ENCODE measurements around the gene CUL5.
"Not testable (repeated sequence)": the region's sequence is repeated elsewhere in the genome, so short reads cannot be mapped to it uniquely, and the experiment has no call there.

CUL5 gene

DNA sequence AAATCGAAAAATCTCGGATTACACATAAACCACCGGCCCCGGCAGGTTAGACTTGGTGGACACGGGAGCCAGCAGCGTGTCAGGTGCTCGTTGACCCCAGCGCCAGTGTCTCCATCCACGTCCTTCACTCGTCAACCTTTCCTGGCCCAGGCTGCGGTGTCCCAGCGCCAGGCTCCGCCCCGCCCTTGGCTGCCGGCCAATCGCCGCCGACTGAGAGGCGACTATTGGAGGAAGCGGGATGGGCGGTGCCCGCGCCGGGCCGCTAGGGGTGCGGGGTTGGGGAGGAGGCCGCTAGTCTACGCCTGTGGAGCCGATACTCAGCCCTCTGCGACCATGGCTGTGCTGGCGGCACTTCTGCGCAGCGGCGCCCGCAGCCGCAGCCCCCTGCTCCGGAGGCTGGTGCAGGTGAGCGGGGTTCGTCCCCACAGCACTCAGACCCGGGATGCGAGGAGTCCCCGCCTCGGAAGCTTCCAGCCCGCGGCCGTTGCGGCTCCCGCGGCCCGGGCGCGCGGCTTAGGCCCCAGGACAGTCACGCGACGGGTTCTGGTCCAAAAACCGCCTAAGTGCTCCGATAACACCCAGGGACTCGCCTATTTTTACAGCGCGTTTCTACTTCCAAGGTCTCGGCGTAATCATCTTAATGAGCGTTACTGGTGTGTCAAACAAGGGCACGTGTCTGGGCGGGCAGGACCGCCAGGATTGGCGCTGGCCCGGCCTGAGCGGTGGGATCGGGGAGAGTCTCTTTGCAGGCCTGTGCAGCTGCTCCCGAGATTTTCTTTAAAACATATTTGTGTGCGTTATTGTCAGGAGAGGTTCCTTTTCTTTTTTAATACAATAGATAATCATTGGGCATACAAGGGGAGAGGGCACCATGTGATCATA lies 112.8 kb downstream of the CUL5 start, which contains the start of gene ACAT1:
Gene ACAT1, plus strand, starts transcription at position 294 of the 882 bp plus-strand sequence. Its CDS starts 40 bp downstream, at position 334.
- DNase-seq (ENCODE audit: extremely low read depth, low read depth), result peak; percentile 59
- peak within 1 kb of the TSS; percentile 60 for H3K4me3 ChIP-seq (replicated peaks; ENCODE audit: low read depth, low read length)
- TF ChIP-seq, protein P1, sequence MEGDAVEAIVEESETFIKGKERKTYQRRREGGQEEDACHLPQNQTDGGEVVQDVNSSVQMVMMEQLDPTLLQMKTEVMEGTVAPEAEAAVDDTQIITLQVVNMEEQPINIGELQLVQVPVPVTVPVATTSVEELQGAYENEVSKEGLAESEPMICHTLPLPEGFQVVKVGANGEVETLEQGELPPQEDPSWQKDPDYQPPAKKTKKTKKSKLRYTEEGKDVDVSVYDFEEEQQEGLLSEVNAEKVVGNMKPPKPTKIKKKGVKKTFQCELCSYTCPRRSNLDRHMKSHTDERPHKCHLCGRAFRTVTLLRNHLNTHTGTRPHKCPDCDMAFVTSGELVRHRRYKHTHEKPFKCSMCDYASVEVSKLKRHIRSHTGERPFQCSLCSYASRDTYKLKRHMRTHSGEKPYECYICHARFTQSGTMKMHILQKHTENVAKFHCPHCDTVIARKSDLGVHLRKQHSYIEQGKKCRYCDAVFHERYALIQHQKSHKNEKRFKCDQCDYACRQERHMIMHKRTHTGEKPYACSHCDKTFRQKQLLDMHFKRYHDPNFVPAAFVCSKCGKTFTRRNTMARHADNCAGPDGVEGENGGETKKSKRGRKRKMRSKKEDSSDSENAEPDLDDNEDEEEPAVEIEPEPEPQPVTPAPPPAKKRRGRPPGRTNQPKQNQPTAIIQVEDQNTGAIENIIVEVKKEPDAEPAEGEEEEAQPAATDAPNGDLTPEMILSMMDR (IDR thresholded peaks at IDR 0.05; ENCODE audit: low read depth, low read length, missing control alignments), result peak; percentile 7

DNA sequence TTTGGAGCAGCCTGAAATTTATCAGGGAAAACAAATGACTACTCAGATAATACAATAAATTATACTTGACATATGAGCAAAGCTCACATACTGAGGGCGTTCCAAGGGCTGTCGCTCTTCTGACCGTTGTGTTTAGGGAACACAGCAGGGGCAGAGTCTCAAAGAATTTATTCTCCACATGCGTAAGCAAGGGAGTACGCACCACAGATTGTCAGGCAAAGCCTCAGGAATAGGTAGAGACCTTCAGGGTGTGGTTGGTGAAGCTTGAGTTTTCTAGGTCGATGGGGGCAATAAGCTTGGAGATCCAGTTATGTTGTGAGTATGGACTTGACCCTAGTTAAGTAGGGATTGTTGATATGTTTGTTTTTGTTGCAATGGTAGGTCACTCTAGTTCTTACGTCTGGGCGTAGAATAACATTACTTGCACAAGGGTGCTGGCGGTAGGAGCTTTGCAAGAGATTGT lies 113.5 kb downstream of the CUL5 start:
- no peak for DNase-seq (ENCODE audit: extremely low read depth, low read depth)
- peak overlapping the region; percentile 60 for H3K4me3 ChIP-seq (replicated peaks; ENCODE audit: low read depth, low read length)
- TF ChIP-seq, protein P1 (IDR thresholded peaks at IDR 0.05; ENCODE audit: low read depth, low read length, missing control alignments), result no peak

DNA sequence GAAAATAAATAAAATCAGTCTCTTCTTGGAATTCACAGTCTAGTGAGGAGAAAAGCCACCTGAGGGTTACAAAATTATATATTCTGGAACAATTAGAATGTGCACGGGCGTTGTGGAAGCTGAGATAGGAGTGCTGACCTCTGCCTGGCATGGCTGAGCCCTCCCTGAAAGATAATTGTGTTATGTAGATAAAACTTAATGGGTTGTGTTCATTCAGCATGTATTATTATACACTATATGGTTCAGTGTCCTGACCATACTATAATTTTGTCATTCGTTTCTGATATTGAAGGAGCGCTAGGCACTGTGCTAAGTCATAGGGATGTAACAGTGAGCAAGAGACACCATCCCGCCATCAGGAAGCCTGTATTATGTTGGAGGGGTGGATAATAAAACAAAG lies 116.4 kb downstream of the CUL5 start:
- DNase-seq (ENCODE audit: extremely low read depth, low read depth), result no peak
- H3K4me3 ChIP-seq (replicated peaks; ENCODE audit: low read depth, low read length), result no peak overlapping the region
- TF ChIP-seq, protein P1 (IDR thresholded peaks at IDR 0.05; ENCODE audit: low read depth, low read length, missing control alignments), result no peak

DNA sequence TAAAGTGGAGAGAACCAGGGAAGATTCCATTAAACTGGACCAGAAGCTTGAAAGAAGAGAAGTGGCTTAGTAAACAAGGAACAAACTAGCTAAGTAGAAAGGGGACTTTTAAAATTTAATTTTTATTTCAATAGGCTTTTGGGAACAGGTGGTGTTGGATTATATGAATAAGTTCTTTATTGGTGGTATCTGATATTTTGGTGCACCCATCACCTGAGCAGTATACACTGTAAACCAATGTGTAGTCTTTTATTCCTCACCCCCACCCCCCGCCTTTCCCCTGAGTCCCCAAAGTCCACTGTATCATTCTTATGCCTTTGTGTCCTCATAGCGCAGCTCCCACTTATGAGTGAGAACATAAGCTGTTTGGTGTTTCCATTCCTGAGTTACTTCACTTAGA lies 120.1 kb downstream of the CUL5 start:
- no peak for DNase-seq (ENCODE audit: extremely low read depth, low read depth)
- no peak overlapping the region for H3K4me3 ChIP-seq (replicated peaks; ENCODE audit: low read depth, low read length)
- TF ChIP-seq, protein P1 (IDR thresholded peaks at IDR 0.05; ENCODE audit: low read depth, low read length, missing control alignments), result no peak

DNA sequence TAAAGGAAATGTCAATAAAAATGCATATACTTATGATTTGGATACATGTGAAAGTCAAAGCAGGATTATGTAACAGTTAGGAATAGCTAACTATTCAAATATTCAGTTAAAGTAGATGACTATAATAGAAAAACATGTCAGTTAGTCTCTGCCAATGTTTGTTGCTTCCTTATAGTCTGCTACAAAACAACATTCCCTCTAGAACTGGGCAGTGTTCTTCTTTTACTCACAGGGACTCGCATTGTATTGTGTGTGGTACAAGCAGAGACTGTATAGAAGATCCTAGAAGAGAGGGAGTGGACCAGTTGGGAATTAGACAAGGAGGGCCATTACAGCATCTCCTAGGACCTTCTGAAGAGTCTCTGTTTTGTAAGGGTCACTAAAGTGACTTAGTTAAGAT lies 123.3 kb downstream of the CUL5 start:
- H3K4me3 ChIP-seq (replicated peaks; ENCODE audit: low read depth, low read length), result no peak overlapping the region
- TF ChIP-seq, protein P1 (IDR thresholded peaks at IDR 0.05; ENCODE audit: low read depth, low read length, missing control alignments), result no peak
- DNase-seq (ENCODE audit: extremely low read depth, low read depth), result no peak

DNA sequence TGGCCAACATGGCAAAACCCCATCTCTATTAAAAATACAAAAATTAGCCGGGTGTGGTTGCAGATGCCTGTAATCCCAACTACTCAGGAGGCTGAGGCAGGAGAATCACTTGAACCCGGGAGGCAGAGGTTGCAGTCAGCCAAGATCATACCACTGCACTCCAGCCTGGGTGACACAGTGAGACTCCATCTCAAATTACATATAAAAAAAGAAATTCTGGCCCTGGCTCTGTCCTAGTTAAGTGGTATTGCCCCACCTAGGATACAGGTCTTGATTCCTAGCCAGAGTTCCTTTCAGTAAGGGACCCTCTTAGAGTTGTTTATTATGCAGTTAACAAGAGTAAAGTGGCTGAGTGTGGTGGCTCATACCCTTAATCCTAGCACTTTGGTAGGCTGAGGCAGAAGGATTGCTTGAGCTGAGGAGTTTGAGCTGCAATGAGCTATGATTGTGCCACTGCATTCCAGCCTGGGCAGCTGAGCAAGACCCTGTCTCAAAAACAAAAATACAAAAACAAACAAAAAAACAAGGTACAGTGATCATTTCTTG lies 124.4 kb downstream of the CUL5 start:
- DNase-seq (ENCODE audit: extremely low read depth, low read depth); H3K4me3 ChIP-seq (replicated peaks; ENCODE audit: low read depth, low read length): not testable (repeated sequence)

DNA sequence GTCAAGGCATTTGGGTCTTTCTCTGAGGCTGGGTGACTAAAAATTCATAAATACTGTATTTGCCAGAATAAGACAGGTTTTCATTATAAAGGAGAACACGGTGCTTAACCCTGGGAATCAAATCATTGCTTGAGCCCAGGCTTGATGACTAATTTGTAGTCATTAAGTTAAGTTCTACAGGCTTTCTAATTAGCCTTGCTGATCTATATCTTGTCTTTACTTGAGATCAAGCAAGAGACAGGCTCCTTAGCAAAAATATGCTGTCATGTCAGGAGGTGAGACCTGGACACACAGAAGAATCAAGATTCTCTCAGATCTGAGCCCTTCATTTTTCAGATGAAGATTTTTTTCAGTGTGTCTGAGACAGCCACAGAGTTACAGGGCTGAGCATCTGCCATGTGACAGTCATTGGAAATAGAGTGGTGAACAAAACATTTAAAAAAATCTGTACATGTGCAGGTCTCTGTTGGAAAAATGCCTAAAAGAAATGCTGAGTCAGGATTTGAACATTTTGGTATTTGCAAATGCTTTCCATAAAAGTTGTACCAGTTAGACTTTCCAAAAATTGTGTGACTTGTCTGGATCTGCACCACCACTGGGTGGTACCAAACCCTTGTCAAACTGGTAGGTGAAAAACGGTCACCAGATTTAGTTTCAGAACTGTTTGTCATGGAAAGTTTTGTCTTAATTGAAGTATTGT lies 127.3 kb downstream of the CUL5 start:
- DNase-seq (ENCODE audit: extremely low read depth, low read depth), result peak; percentile 26
- H3K4me3 ChIP-seq (replicated peaks; ENCODE audit: low read depth, low read length), result no peak overlapping the region
- TF ChIP-seq, protein P1 (IDR thresholded peaks at IDR 0.05; ENCODE audit: low read depth, low read length, missing control alignments), result peak; percentile 13

All from HFF-Myc (cell line).